Mesenchymal stem cell (in vitro differentiated cells and primary cell): ENCODE data around the gene TMEM164.

ENCODE experiments used
- DNase-seq: peaks from one replicate; pipeline ENCODE4 v3.0.0-alpha.2; 2013
- H2AFZ ChIP-seq: one replicate; pipeline ENCODE4 v1.6.1; 2013; ENCODE audit warnings: low read depth, mild to moderate bottlenecking, control low read depth, inconsistent platforms, low read length, moderate library complexity
- H2AK5ac ChIP-seq: 2 replicates; pipeline ENCODE4 v1.6.1; 2013; ENCODE audit warnings: low read length, moderate library complexity, mild to moderate bottlenecking, inconsistent platforms; ENCODE audit not compliant: severe bottlenecking
- H2BK120ac ChIP-seq: one replicate; pipeline ENCODE4 v1.6.1; 2013; ENCODE audit warnings: low read depth, mild to moderate bottlenecking, inconsistent platforms, low read length, moderate library complexity
- H2BK12ac ChIP-seq, 2 experiments: one replicate each; pipeline ENCODE4 v1.6.1; 2013; ENCODE audit warnings: inconsistent platforms in 2 of 2, low read length in 2 of 2, mild to moderate bottlenecking in 2 of 2, moderate library complexity in 2 of 2, control low read depth in 1 of 2
- H2BK15ac ChIP-seq: one replicate; pipeline ENCODE4 v1.6.1; 2013; ENCODE audit warnings: mild to moderate bottlenecking, low read depth, inconsistent platforms; ENCODE audit not compliant: poor library complexity, severe bottlenecking
- H2BK5ac ChIP-seq: 2 replicates; pipeline ENCODE4 v1.6.1; 2013; ENCODE audit warnings: low read depth, mild to moderate bottlenecking, low read length, control low read depth, inconsistent platforms; ENCODE audit not compliant: poor library complexity, severe bottlenecking
- H3K14ac ChIP-seq, 2 experiments: one replicate each; pipeline ENCODE4 v1.6.1; 2013; ENCODE audit warnings: inconsistent platforms in 2 of 2, low read length in 2 of 2, control low read depth in 1 of 2, mild to moderate bottlenecking in 1 of 2, moderate library complexity in 1 of 2
- H3K18ac ChIP-seq, 2 experiments: one replicate each; pipeline ENCODE4 v1.6.1; 2013; ENCODE audit warnings: inconsistent platforms in 2 of 2, low read length in 2 of 2, control low read depth in 1 of 2, low read depth in 1 of 2, mild to moderate bottlenecking in 1 of 2
- H3K23ac ChIP-seq, 2 experiments: one replicate each; pipeline ENCODE4 v1.6.1; 2013; ENCODE audit warnings: inconsistent platforms in 2 of 2, low read length in 2 of 2, mild to moderate bottlenecking in 2 of 2, moderate library complexity in 2 of 2, control low read depth in 1 of 2
- H3K27ac ChIP-seq: 2 replicates; pipeline ENCODE4 v1.5.1; 2013; ENCODE audit warnings: mild to moderate bottlenecking, moderate library complexity, low read length, control low read depth, inconsistent platforms; ENCODE audit not compliant: poor library complexity, severe bottlenecking
- H3K27me3 ChIP-seq, 2 experiments: 2 replicates each; pipeline versions ENCODE4 v1.6.1 to v1.7.0; 2013; ENCODE audit warnings: low read length in 2 of 2, mild to moderate bottlenecking in 2 of 2, moderate library complexity in 2 of 2, control low read depth in 1 of 2, inconsistent platforms in 1 of 2; ENCODE audit not compliant: control insufficient read depth in 1 of 2, insufficient read depth in 1 of 2
- H3K36me3 ChIP-seq, 2 experiments: 2 replicates each; pipeline versions ENCODE4 v1.6.1 to v1.7.0; 2013; ENCODE audit warnings: low read length in 2 of 2, control low read depth in 1 of 2, inconsistent platforms in 1 of 2, low read depth in 1 of 2, mild to moderate bottlenecking in 1 of 2; ENCODE audit not compliant: insufficient read depth in 2 of 2, control insufficient read depth in 1 of 2
- H3K4ac ChIP-seq, 2 experiments: one replicate each; pipeline ENCODE4 v1.6.1; 2013; ENCODE audit warnings: inconsistent platforms in 2 of 2, low read length in 2 of 2, mild to moderate bottlenecking in 2 of 2, moderate library complexity in 2 of 2, control low read depth in 1 of 2, low read depth in 1 of 2
- H3K4me1 ChIP-seq: 2 replicates; pipeline ENCODE4 v1.6.1; 2013; ENCODE audit warnings: low read depth, low read length, control low read depth; ENCODE audit not compliant: control insufficient read depth, insufficient read depth
- H3K4me2 ChIP-seq: 2 replicates; pipeline ENCODE4 v1.6.1; 2013; ENCODE audit warnings: low read length, mild to moderate bottlenecking, inconsistent platforms; ENCODE audit not compliant: poor library complexity, severe bottlenecking
- H3K4me3 ChIP-seq, 2 experiments: 2 replicates each; pipeline versions ENCODE4 v1.5.1 to v1.7.0; 2013; ENCODE audit warnings: low read length in 2 of 2, mild to moderate bottlenecking in 2 of 2, control low read depth in 1 of 2, low read depth in 1 of 2; ENCODE audit not compliant: insufficient read depth in 1 of 2
- H3K79me1 ChIP-seq: replicated peaks from 2 replicates; pipeline ENCODE4 v1.6.1; 2013; ENCODE audit warnings: mild to moderate bottlenecking, control low read depth, low read length, inconsistent platforms; ENCODE audit not compliant: poor library complexity, severe bottlenecking
- H3K9ac ChIP-seq: 2 replicates; pipeline ENCODE4 v1.7.0; 2013; ENCODE audit warnings: mild to moderate bottlenecking, low read length, moderate library complexity
- H3K9me3 ChIP-seq: 2 replicates; pipeline ENCODE4 v1.7.0; 2013; ENCODE audit warnings: mild to moderate bottlenecking, low read length; ENCODE audit not compliant: control insufficient read depth
- H4K8ac ChIP-seq: one replicate; pipeline ENCODE4 v1.6.1; 2013; ENCODE audit warnings: inconsistent platforms, mild to moderate bottlenecking, low read length, moderate library complexity
- H4K91ac ChIP-seq: one replicate; pipeline ENCODE4 v1.6.1; 2013; ENCODE audit warnings: mild to moderate bottlenecking, low read length, inconsistent platforms
- WGBS: methylation state at CpG from one replicate; pipeline ENCODE4 v1.1.7; 2013; ENCODE audit warnings: mixed read lengths; 5-methylcytosine and 5-hydroxymethylcytosine counted together

TMEM164 gene

DNA sequence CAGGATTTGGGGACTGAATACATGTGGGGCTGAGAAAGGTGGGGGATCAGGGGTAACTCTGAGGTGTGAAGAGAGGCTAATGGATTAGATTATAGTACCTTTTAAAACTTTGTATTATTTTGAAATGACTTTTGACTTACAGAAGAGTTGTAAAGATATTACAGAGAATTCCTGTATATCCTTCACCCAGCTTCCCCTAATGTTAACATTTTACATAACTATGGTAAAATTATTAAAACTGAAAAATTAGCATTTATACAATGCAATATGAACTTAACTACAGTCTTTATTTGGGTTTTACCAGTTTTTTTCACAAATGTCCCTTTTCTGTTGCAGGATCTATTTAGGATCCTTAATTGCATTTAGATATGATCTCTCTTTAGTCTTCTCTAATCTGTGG, 57.4 kb downstream of the TMEM164 start:
- no peak overlapping the region for H3K23ac ChIP-seq
- H2BK12ac ChIP-seq = no peak overlapping the region
- no peak overlapping the region for H2BK5ac ChIP-seq
- no peak overlapping the region for H2AFZ ChIP-seq
- H2AK5ac ChIP-seq = no peak overlapping the region
- no peak overlapping the region for H2BK120ac ChIP-seq
- no peak for DNase-seq
- H4K8ac ChIP-seq = no peak overlapping the region
- no peak overlapping the region for H3K9ac ChIP-seq
- no peak overlapping the region for H3K18ac ChIP-seq
- no peaks in the 10 kb centered on the region for H3K4me1 ChIP-seq
- H3K79me1 ChIP-seq = peaks cover 3% of the 10 kb centered on the region
- H3K14ac ChIP-seq = no peak overlapping the region
- no peak overlapping the region for H4K91ac ChIP-seq
- H3K4me3 ChIP-seq = no peak overlapping the region
- no peak overlapping the region for H3K27ac ChIP-seq
- H3K4ac ChIP-seq = no peak overlapping the region
- no peaks in the 10 kb centered on the region for H3K9me3 ChIP-seq
- no peak overlapping the region for H2BK15ac ChIP-seq
- no peaks in the 10 kb centered on the region for H3K36me3 ChIP-seq
- no peak overlapping the region for H3K4me2 ChIP-seq
- H3K27me3 ChIP-seq = peaks cover 0 to 9% of the 10 kb centered on the region in 2 experiments

DNA sequence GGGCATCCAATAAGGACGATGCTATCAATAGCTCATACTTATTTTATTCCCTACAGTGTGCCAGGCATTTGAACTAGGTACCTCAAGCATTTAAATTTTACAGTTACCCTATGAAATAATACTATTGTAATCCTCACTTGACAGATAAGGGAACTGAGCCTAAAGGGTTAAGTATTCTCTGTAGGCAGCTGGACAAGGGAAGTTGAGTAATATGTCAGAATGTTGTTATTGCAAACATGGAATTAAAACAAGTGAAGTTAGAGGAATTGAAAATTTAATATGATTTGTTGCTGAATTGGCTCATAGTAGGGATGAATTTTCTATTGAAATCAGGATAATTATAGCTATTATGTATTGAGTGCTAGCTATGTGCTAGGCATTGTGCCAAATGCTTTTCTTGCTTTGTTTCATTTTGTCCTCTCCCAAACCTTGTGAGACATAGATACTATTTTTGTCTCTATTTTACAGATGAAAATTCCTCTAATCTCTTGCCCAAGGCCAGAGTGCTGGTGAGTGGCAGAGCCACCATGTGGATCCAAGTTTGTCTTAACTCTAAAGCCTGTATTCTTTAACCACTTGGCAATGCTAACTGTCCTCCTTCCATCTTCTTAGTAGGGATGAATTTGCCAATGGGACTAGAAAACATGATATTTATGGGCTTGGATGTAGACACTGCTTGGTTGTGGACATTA, 58.1 kb downstream of the TMEM164 start:
- H3K79me1 ChIP-seq = peaks cover 3% of the 10 kb centered on the region
- peak; percentile 1 for DNase-seq
- H3K18ac ChIP-seq = no peak overlapping the region
- peaks cover 0 to 9% of the 10 kb centered on the region in 2 experiments for H3K27me3 ChIP-seq
- H3K9me3 ChIP-seq = no peaks in the 10 kb centered on the region
- H3K14ac ChIP-seq = no peak overlapping the region
- no peak overlapping the region for H3K4me2 ChIP-seq
- no peak overlapping the region for H2AFZ ChIP-seq
- H2BK120ac ChIP-seq = no peak overlapping the region
- no peak overlapping the region for H3K27ac ChIP-seq
- H2AK5ac ChIP-seq = no peak overlapping the region
- H3K4me1 ChIP-seq = no peaks in the 10 kb centered on the region
- H2BK15ac ChIP-seq = no peak overlapping the region
- H3K4me3 ChIP-seq = no peak overlapping the region
- no peak overlapping the region for H2BK12ac ChIP-seq
- no peak overlapping the region for H3K4ac ChIP-seq
- H3K36me3 ChIP-seq = no peaks in the 10 kb centered on the region
- H2BK5ac ChIP-seq = no peak overlapping the region
- H3K23ac ChIP-seq = no peak overlapping the region
- WGBS = no CpG with 5 or more reads among the region's 1 CpG
- no peak overlapping the region for H3K9ac ChIP-seq
- no peak overlapping the region for H4K8ac ChIP-seq
- no peak overlapping the region for H4K91ac ChIP-seq

DNA sequence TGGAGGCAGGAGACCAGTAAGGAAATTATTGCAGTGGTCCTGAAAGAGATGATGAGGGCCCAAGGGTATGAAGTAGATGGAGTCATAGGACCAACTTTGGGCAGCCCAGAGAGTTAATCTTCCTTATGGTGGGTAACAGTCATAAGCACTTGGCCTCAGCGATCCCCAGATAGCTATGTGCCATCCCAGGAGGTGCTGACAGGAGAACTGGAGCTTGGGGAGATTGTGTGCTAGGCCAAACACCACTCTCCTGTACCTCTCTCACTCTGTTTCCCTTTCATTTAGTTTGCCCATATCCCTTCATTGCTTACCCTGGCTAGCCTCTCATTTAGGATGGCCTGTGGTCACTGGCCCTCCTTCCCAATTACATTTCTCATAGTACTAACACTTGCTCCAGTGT, 60.0 kb downstream of the TMEM164 start:
- no peaks in the 10 kb centered on the region for H3K9me3 ChIP-seq
- no peak overlapping the region for H2AFZ ChIP-seq
- H3K23ac ChIP-seq = no peak overlapping the region
- H3K4ac ChIP-seq = no peak overlapping the region
- no peaks in the 10 kb centered on the region for H3K36me3 ChIP-seq
- H3K27ac ChIP-seq = no peak overlapping the region
- 100% methylated on average over 1 of the region's 1 CpG for WGBS
- no peak for DNase-seq
- H4K91ac ChIP-seq = no peak overlapping the region
- no peak overlapping the region for H2BK12ac ChIP-seq
- no peaks in the 10 kb centered on the region for H3K4me1 ChIP-seq
- no peak overlapping the region for H3K18ac ChIP-seq
- no peak overlapping the region for H3K4me2 ChIP-seq
- no peak overlapping the region for H2BK120ac ChIP-seq
- H3K27me3 ChIP-seq = peaks cover 0 to 6% of the 10 kb centered on the region in 2 experiments
- no peak overlapping the region for H2BK15ac ChIP-seq
- H2AK5ac ChIP-seq = no peak overlapping the region
- H3K79me1 ChIP-seq = peaks cover 3% of the 10 kb centered on the region
- H3K4me3 ChIP-seq = no peak overlapping the region
- no peak overlapping the region for H2BK5ac ChIP-seq
- no peak overlapping the region for H3K14ac ChIP-seq
- H4K8ac ChIP-seq = no peak overlapping the region
- H3K9ac ChIP-seq = no peak overlapping the region

DNA sequence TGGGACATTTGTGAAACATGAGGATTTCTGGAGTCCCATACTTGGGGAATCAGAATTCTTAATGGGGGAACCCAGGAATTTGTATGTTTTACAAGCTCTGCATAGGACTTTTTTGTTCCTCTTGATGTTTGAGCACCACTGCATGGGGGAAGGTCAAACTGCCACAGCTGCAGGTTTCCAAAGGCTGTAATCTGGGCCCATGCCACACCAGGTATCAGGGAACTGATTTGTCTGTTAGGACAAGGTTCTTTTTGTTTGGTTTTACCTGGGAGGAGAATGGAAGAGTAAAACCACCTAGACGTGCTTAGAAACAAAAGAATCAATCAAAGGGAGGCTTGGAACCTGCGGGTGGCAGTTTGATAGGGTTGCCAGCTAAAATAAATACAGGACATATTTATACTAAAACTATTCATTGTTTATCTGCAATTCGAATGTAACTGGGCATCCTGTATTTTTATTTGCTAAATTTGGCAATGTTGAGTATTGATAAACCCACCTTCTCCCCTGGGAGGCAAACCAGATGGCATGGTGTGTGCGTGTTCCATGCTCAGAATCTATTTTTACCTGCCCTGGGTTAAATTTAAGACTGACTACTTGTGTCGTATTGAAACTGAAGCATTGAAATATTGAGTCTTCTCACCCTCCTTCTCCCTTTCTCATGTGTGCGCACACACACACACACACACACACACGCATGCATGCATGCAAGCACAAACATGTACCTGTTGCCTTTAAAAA, 63.7 kb downstream of the TMEM164 start:
- WGBS = 100% methylated on average over 1 of the region's 7 CpGs

More for the DNA sequence above, 63.7 kb downstream of the TMEM164 start:
- no peaks in the 10 kb centered on the region for H3K36me3 ChIP-seq
- H3K14ac ChIP-seq = no peak overlapping the region
- H3K79me1 ChIP-seq = peaks cover 3% of the 10 kb centered on the region
- no peak overlapping the region for H3K4me2 ChIP-seq
- H3K4ac ChIP-seq = no peak overlapping the region
- H2BK120ac ChIP-seq = no peak overlapping the region
- no peak overlapping the region for H3K4me3 ChIP-seq
- no peaks in the 10 kb centered on the region for H3K27me3 ChIP-seq
- H4K8ac ChIP-seq = no peak overlapping the region
- no peak overlapping the region for H2AFZ ChIP-seq
- no peak overlapping the region for H2AK5ac ChIP-seq
- no peak overlapping the region for H2BK12ac ChIP-seq
- no peak overlapping the region for H2BK15ac ChIP-seq
- DNase-seq = no peak
- H3K9ac ChIP-seq = no peak overlapping the region
- H4K91ac ChIP-seq = no peak overlapping the region
- no peak overlapping the region for H3K27ac ChIP-seq
- H3K18ac ChIP-seq = no peak overlapping the region
- no peak overlapping the region for H3K23ac ChIP-seq
- no peaks in the 10 kb centered on the region for H3K9me3 ChIP-seq
- H2BK5ac ChIP-seq = no peak overlapping the region
- no peaks in the 10 kb centered on the region for H3K4me1 ChIP-seq
